GM19467 (cell line): ENCODE measurements around the gene MIOS.

ENCODE experiments used
- ATAC-seq: cut with Tn5 transposase; IDR thresholded peaks from one replicate; pipeline ENCODE4 v1.9.1; 2021; ENCODE audit warnings: mild to moderate bottlenecking, moderate library complexity; ENCODE audit not compliant: unreplicated experiment

The MIOS gene

GRCh38 chr7:7566651-7567611, at the start of gene MIOS:
MIOS (plus strand) TSS chr7:7566884; CDS start chr7:7572476, 5,592 bp downstream.
- ATAC-seq, result peak; percentile 68

GRCh38 chr7:7517754-7518153, 48.9 kb upstream of the MIOS start:
- ATAC-seq, result no peak

DNA sequence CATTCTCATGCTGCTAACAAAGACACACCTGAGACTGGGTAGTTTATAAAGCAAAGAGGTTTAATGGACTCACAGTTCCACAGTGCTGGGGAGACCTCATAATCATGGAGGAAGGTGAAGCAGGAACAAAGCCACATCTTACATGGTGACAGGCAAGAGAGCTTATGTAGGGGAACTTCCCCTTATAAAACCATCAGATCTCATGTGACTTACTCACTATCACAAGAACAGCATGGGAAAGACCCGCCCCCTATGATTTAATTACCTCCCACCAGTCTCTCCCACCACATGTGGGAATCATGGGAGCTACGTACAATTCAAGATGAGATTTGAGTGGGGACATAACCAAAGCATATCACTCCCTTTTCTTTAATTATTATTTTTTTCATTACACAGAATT, 47.6 kb upstream of the MIOS start:
- no peak for ATAC-seq

- ATAC-seq, result no peak
These were observed 47.2 kb upstream of the MIOS start for GRCh38 chr7:7519528-7519927.

DNA sequence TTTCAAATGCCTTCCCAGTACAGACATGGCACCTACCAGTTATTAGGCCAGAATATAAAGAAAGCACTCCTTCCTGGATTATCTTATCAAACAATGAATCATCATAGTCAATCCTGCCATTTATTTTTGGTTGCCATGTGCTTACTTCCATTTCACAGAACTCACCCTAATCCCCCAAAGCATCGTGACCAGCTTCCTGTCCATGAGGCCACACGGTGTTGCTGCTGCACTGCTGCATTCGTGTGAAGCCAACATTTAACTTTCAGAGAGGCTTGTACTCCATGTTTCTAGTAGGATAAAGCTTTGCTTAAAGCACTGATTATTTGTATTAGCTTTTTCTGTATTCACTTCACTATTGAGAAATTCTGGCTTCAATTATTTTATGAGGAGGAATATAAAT, 45.4 kb upstream of the MIOS start:
- ATAC-seq, result no peak

DNA sequence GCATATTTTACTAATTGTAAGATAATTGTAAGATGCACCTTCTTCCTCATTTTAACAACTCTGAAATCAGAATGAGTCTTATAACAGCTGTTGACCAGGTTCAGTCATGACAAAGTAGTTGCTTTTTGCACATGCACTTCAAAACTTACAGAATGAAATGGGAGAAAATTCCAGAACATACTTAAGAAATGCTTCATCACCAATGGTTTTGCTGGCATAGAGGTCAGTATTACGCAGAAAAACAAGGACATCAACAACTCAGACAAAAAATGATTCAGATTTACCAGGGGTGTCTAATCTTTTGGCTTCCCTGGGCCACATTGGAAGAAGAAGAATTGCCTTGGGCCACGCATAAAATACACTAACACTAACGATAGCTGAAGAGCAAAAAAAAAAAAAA, 44.3 kb upstream of the MIOS start:
- no peak for ATAC-seq

- no peak for ATAC-seq
These were observed 42.6 kb upstream of the MIOS start for GRCh38 chr7:7524121-7524520.

DNA sequence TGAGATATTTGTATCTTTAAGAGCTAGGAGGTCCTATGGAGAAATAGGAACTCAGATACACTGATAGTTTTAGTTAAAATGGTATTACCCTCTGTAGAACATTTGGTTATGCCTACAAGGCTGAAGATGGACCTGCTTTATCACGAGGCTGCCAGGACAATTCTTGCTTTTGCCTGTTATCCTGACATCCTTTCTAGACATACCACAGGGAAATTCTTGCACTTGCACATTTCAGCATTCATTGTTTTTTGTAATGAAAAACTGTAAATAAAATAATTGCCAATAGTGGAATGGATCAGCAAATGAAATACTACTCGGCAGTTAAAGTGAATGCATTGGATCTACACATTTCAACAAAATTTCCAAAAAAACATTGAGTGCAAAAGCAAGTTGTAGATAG, 40.7 kb upstream of the MIOS start:
- no peak for ATAC-seq

- no peak for ATAC-seq
These were observed 39.6 kb upstream of the MIOS start for GRCh38 chr7:7527047-7527446.

GRCh38 chr7:7529328-7529727, 37.4 kb upstream of the MIOS start:
- no peak for ATAC-seq

DNA sequence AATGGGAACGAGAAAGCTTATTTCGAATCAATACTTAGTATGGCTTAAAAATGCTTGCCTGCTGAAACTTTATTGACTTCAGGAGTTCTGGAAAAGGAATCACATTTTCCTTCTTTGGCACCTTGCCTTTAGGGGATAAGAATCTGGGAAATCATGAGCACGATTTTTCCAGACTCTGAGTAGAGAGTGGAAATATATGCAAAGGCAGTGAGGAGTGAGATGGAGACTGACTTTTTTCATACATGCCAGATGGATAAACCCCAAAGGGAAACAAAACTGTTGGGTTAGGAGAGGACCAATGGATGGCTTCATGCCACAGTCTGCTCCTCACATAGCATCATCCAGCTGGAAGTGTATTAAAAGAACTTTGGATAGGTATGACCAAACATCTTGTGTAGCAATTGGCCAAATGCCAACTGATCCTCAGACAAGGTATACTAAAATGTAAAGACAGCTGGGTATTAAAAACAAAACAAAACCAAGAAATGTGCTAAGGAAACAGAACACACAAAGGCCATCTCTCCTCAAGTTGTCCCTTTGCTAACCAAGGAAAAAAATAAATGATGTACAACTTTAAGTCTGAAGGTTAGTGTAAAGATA, 32.8 kb upstream of the MIOS start:
- no peak for ATAC-seq

- ATAC-seq, result no peak
These were observed 31.0 kb upstream of the MIOS start, which contains the start of gene COL28A1 for GRCh38 chr7:7535691-7536090. COL28A1 (minus strand) TSS chr7:7535873; CDS start chr7:7532875, 2,998 bp downstream.

DNA sequence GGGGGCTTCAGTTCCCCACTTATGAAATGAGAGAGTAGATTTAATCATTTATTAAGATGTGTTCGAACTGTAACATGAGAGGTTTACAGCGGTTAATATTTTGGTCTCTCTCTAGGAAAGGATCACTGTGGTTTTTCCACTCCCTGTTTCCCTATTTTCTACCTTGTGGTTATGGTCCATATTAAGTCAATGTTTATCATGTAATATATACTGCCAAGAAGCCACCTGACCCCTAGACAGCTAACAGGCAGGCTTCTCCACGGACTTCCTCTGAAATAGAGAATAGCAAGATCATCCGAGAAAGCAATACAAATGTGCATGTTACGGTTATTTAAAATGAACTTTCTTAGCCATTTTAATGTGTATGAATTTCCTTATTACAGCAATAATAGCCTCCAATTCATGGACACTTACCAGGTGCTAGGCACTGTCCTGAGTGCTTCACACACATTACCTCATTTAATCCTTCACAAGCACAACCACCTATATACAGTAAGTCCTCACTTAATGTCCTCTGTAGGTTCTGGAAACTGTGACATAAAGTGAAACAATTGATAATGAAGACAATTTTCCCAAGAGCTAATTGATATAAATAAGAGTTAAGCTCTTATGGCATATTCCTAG, 30.2 kb upstream of the MIOS start:
- ATAC-seq, result no peak

GRCh38 chr7:7537711-7538110, 29.0 kb upstream of the MIOS start:
- no peak for ATAC-seq

GRCh38 chr7:7539152-7539551, 27.5 kb upstream of the MIOS start:
- ATAC-seq, result no peak

DNA sequence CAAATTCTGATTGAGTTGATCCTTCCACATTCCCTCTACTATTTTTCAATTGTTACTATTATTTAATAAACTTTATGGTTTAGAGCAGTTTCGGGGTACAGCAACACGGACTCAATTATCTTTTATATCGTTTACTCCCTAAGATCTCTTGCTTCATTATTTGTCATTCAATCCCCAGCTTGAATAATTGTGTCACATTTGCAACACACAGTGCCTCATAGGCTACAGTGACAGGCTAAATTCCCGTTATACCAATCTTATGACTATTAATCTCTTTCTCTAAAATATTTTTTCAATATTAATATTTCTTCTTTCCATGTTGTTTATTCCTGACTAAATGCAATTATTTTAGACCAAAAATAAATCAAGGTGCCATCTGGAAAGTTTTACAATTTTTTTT, 27.0 kb upstream of the MIOS start:
- no peak for ATAC-seq

DNA sequence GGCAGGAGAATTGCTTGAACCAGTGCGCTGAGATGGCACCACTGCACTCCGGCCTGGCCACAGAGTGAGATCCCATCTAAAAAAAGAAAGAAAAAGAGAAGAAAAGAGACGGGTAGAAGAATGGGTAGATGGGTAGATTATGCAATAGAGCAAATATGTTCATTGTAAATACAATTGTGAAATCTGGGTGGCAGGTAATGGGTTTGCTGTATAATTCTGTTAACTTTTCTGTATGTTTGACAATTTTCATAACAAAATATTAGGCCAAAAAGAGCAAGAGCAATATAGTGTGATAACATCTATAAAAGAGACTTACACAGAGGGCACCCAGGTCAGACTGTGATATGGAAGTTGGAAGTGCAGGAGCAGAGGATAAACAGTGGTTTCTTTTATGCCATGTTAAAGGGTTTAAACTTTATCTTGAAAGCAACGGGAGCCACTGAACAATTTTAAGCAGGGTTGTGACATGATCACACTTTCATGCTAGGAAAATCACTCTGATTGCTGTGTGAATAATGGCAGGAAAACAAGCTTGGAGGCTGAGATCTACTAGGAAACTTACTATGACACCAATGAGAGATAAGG, 24.3 kb upstream of the MIOS start:
- ATAC-seq, result no peak

DNA sequence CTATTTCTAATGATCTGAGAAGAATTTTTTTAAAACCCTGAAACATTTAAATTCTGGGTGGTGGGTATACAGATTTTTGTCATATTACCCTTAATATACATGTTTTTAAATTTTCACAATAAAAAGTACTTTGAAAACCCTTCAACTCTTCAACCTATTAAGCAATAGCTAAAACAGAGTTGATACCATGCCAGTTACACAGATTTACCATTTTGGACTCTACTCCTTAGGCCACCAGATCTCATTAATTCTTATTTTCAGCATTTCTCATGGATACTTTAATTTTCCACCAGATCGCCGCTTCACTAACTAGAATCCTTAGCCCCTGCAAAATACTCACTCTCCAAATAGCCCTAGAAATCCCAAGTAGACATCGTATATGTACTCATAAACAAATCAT, 18.3 kb upstream of the MIOS start:
- no peak for ATAC-seq

DNA sequence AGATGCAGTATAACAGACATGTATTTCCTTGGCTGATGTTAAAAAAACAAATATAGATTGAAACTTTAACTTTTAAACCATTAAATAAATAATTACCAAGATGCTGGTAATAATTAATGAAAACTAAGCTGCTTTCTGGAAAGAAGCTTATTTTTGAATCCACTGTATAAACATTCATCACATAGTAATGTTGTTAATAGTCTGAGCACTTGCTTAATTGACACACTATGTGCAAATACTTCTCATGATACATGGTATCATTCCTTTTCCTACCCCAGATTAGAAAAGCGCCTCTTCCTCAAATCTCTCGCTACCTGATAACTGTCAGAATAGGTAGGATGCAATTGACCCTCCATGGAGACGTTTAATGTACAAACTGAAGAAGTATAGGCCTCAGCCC, 16.0 kb upstream of the MIOS start:
- ATAC-seq, result no peak

DNA sequence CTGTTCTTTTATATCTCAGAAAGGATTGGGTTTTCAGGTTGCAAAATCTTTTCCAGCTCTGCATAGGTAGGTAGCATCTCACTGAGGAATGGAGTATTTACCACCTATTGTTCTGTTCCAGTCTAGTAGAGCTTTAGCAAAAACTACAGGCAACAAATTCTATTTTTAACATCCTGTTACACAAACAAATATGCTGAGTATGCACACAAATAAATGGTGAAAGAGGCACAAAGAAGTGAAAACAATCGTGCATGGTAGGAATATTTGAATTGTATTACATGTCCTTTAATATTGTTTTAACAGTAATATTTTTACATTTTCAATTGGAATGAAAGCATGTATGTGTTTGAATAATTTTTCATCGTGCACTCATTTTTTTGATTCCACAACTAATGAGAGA, 14.5 kb upstream of the MIOS start:
- no peak for ATAC-seq

- no peak for ATAC-seq
These were observed 13.3 kb upstream of the MIOS start for GRCh38 chr7:7553386-7553785.
